Measurements from ENCODE around the gene P4HA2.

DNA sequence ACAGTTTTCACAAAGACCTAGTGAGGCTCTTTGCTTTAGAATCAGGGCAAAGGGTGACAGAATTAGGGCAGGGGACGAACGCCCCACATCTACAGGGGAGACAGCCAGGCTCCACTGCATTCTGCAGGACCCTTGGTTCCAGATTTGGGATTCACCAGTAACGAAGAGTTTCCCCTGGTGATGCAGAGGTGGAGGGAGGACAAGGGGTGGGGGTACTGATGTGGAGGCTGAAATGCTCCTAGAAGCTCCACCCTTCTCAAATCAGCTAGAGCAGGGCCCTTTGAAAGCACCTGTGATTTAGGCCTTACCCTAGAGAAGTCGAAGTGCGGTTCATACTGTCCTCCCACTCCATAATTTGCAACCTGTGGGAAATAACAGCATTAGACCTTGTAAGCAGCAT is 29.1 kb downstream of the P4HA2 start:
- TF ChIP-seq, protein P1, sequence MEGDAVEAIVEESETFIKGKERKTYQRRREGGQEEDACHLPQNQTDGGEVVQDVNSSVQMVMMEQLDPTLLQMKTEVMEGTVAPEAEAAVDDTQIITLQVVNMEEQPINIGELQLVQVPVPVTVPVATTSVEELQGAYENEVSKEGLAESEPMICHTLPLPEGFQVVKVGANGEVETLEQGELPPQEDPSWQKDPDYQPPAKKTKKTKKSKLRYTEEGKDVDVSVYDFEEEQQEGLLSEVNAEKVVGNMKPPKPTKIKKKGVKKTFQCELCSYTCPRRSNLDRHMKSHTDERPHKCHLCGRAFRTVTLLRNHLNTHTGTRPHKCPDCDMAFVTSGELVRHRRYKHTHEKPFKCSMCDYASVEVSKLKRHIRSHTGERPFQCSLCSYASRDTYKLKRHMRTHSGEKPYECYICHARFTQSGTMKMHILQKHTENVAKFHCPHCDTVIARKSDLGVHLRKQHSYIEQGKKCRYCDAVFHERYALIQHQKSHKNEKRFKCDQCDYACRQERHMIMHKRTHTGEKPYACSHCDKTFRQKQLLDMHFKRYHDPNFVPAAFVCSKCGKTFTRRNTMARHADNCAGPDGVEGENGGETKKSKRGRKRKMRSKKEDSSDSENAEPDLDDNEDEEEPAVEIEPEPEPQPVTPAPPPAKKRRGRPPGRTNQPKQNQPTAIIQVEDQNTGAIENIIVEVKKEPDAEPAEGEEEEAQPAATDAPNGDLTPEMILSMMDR (IDR thresholded peaks at IDR 0.05; ENCODE audit: low read depth, low read length) = no peak
- TF ChIP-seq POLR2A (IDR thresholded peaks at IDR 0.05; ENCODE audit: extremely low read depth, insufficient read length) (no peak), MYC (IDR thresholded peaks at IDR 0.05; ENCODE audit: low read depth, low read length) (no peak)
- TF ChIP-seq, protein P2, sequence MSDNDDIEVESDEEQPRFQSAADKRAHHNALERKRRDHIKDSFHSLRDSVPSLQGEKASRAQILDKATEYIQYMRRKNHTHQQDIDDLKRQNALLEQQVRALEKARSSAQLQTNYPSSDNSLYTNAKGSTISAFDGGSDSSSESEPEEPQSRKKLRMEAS (IDR thresholded peaks at IDR 0.05; ENCODE audit: low read depth, low read length) = no peak
